HG03571 (cell line): ENCODE measurements around the gene MCAM.

Experiments
- ATAC-seq: cut with Tn5 transposase; IDR thresholded peaks from one replicate; pipeline ENCODE4 v1.9.1; 2021; ENCODE audit not compliant: unreplicated experiment

MCAM gene

GRCh38 chr11:119309411-119309810, 7.5 kb downstream of the MCAM start:
- ATAC-seq, result no peak

- no peak for ATAC-seq
Observed at GRCh38 chr11:119307974-119308373, 9.0 kb downstream of the MCAM start.

- ATAC-seq, result no peak
Observed at GRCh38 chr11:119307219-119307618, 9.7 kb downstream of the MCAM start.

GRCh38 chr11:119306373-119306890, 10.5 kb downstream of the MCAM start:
- no peak for ATAC-seq

GRCh38 chr11:119305556-119306372, 11.2 kb downstream of the MCAM start:
- ATAC-seq, result no peak

- no peak for ATAC-seq
Observed at GRCh38 chr11:119303227-119303718, 13.7 kb downstream of the MCAM start.

DNA sequence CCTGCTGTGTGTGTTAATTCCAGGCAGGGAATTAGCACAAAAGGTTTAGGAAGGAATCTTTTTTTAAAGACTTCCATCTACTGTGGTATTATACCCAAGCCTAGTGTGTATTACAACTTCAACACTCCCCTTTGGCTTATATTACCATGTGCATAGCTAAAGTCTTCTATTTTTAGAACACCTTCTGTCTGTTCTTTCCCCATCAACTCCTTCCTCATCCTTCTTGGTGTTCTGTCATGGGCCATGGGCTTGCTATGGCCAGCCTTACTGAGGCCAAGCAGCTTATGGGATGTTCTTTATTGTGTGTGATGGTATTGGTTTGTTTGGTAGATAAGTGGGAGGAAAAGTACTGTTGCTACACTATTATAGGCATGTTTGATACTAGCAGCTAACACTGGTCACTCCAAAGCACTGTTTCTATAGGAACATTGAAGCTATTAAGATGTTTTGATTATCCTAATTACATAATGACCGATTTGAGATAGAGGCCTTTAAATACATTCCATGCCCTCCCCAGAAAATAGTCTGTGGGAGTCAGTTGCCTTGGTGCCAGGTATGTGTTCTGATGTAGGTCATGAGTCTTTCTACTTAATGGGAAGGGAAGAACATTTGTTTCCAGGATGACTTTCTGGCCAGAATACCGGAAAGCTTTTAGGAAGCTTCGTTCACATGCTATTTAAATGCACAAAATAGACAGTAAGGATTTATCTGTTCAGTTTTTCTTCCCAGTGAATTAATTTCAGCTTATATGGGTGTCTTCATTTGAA, 16.5 kb downstream of the MCAM start:
- no peak for ATAC-seq

GRCh38 chr11:119299416-119299815, 17.5 kb downstream of the MCAM start:
- no peak for ATAC-seq

DNA sequence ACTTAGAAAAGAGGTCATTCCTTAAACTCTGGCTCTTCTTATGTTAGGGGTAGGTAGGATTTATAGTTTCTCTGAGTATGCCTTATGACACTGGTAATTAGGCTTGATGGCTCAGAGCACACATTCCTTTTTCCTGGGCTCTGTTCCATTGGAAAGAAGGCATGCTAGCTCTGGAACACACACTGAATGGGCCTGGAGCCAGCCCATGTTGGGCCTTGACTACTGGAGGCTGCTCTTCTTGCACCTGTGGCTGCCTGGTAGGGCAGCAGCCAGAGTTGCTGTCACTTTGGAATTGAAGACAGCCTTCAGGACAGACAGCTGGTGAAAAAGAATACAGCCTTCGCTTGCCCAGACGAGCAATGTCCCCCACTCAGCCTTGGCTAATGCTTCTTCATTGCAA, 18.2 kb downstream of the MCAM start:
- ATAC-seq, result no peak

DNA sequence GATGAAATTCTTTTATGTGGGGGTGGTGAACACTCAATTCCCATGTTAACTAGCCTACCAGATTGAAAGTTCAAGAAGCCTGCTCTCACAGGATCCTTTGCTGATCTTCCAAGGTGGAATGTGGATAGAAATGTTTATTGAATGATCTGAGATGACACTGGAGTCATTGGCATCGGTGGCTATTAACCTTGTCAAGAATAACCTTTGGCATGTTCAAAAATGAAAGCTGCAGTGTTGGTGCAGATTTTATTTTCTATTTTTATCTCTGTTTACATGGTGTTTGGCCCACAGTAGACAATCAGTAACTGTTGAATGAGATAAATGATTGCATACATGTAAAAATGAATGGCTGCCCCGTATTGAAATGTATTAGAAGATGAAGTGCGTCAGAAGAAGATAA, 19.0 kb downstream of the MCAM start:
- ATAC-seq, result no peak

DNA sequence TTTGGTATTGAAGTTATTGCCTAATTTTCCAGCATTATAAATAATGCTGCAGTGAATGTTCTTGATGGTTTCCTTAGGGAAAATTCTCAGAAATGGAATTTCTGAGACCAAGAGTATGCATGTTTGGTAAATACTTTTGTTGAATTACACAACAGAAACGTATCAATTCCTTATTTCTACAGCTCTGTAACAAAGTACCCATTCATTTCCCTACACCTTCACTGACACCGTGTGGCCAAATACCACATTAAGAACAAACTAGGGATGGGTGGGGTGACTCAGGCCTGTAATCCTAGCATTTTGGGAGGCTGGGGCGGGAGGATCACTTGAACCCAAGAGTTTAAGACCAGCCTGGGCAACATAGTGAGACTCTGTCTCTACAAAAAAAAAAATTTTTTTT, 21.8 kb downstream of the MCAM start:
- no peak for ATAC-seq

DNA sequence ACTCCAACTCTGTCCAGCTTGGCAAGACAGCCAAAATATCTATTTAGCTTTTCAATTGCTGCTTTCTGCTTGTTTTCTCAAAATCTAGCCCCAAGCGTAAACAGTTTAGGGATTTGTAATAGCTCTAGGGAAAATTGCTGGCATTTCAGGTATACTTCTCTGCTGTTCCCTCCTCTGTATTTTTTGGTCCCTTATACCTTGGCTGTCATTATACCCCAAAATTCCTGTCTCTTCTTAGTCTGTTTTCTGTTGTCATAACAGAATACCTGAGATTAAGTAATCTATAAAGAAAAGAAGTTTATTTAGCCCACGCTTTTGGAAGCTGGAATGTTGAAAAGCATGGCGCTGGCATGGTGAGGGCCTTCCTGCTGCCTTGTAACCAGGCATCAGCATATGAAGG, 23.5 kb downstream of the MCAM start:
- no peak for ATAC-seq

DNA sequence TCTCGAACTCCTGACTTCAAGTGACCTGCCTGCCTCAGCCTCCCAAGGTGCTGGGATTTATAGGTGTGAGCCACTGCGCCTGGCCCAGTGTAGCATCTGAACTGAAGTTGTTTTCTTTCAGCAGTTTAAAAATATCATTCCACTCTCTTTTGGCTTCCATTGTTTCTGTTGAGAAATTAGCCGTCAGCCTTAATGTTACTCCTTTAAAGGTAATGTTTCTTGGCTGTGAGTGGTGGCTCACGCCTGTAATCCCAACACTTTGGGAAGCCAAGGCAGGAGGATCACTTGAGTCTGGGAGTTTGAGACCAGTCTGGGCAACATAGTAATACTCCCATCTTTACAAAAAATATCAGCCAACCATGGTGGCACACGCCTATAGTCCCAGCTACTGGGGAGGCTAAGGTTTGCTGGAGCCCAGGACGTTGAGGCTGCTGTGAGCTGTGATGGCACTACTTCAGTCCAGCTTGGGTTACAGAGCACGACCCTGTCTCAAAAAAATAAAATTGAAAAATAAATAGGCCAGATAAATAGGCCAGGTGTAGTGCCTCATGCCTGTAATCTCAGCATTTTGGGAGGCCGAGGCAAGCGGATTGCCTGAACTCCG, 25.9 kb downstream of the MCAM start:
- ATAC-seq, result no peak

DNA sequence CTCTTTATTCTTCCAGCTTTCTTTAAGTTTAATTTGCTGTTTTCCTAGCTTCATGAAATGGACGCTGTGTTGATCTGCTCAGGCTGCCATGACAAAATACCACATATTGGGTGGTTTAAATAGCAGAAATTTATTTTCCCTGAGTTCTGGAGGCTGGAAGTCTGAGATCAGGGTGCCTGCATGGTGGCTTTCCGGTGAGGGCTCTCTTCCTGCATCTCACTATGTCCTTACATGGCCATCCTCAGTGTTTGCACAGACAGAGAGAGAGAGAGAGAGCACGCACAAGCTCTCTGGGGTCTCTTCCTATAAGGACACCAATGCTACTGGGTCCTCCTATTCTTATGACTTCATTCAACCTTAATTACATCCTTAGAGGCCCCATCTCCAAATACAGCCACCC, 28.7 kb downstream of the MCAM start:
- no peak for ATAC-seq

DNA sequence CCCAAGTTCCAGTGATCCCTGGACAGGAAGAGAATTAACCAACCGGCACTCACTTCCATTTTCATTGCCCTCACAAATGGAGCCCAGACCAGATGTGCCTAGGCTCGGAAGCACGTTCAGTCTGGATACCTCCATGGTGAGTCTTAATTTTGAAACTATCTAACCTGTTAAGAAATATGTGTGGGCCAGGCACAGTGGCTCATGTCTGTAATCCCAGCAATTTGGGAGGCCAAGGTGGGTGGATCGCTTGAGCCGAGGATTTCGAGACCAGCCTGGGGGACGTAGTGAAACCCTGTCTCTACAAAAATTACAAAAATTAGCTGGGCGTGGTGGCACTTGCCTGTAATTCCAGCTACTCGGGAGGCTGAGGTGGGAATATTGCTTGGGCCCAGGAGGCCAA, 31.5 kb downstream of the MCAM start:
- ATAC-seq, result no peak

DNA sequence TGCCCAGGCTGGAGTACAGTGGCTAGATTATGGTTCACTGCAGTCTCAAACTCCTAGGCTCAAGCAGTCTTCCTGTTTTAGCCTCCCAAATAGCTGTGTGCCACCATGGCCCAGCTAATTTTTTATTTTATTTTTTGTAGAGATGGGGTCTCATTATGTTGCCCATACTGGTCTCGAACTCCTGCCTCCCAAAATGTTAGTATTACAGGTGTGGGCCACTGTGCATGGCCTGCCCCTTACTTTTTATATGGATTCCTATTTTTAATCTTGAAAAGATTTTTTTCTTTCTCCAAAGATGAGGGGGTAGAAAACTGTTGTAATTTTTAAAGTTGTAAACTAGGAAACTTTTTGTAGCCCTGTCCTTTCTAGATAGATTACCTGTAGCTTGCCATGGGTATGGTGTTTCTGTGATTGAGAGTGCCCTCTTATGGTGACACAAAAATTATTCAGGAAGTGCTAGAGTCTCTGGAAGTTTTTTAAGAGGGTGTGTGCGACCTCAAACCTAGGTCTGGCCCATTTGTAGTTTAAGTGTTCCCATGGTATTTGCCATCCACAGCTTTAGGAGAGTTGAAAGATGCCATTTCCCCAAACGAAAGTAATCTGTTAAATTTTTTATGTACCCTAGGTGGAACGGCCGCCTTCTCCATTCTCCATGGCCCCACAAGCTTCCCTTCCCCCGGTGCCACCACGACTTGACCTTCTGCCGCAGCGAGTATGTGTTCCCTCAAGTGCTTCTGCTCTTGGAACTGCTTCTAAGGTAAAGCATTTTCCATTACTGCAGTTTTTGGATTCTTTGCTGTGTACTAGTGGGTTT, 32.4 kb downstream of the MCAM start:
- no peak for ATAC-seq

- no peak for ATAC-seq
Observed at GRCh38 chr11:119282495-119282894, 34.4 kb downstream of the MCAM start.

DNA sequence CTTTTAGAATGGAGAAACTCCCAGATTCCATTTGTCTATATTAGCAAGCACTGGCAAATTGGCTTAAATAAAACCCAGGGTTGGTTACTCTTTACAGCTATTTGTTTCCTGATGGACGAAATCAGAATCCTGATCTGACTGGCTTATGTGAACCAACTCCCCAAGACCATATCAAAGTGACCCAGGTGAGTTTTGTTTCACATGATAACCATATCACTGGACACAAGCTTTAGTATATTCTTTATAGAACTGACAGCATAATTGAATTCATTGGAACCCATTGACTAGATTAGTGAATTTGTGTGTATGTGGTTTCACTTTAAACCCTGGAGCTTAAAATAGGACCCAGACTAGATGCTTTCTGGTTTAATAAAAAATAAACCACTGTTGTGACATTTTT, 39.3 kb downstream of the MCAM start:
- no peak for ATAC-seq

- no peak for ATAC-seq
Observed at GRCh38 chr11:119273721-119274120, 43.2 kb downstream of the MCAM start.

DNA sequence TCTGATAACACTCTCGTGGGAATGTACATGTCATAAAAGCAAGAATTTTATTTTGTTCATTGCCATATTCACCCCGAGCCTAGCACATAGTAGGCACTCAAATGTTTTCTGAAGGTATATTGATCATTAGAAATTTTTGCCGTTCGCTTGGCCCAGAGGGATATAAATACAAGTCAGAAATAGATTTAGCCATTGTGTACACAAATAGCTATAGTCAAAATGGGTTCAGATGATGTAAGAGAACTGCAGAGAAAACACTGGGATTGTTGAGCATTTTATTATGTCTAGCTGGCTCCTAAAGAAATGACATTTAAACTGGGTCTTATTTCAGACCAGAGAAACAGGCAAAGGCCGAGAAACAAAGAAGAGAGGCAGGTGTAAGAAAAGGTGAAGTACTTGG, 49.3 kb downstream of the MCAM start:
- no peak for ATAC-seq
